ENCODE data around the gene CSTA.
A peak's percentile ranks its signal among the peaks of the same experiment; 100 is the strongest.
"Not testable (repeated sequence)": the region's sequence is repeated elsewhere in the genome, so short reads cannot be mapped to it uniquely, and the experiment has no call there.

Gene CSTA

GRCh38 chr3:122322095-122323075 is 2.7 kb upstream of the CSTA start:
- no peak for DNase-seq (ENCODE audit: low spot score)

- no peak for DNase-seq (ENCODE audit: low spot score)
Observed at GRCh38 chr3:122325769-122326168, 721 bp downstream of the CSTA start.

DNA sequence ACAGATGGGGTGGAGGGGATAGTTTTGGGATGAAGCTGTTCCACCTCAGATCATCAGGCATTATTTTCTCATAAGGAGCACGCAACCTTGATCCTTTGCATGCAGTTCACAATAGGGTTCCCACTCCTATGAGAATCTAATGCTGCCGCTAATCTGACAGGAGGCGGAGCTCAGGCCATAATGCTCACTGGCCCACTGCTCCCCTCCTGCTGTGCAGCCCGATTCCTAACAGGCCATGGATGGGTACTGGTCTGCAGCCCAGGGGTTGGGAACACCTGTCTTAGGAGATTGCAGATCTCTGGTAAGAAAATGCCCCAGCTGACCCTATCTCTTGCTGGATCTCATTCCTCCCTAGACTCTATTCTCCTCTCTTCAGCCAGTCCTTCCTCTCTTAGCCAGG is 6.8 kb downstream of the CSTA start:
- DNase-seq (ENCODE audit: low spot score) = no peak

GRCh38 chr3:122332551-122332950 is 7.5 kb downstream of the CSTA start:
- no peak for DNase-seq (ENCODE audit: low spot score)

DNA sequence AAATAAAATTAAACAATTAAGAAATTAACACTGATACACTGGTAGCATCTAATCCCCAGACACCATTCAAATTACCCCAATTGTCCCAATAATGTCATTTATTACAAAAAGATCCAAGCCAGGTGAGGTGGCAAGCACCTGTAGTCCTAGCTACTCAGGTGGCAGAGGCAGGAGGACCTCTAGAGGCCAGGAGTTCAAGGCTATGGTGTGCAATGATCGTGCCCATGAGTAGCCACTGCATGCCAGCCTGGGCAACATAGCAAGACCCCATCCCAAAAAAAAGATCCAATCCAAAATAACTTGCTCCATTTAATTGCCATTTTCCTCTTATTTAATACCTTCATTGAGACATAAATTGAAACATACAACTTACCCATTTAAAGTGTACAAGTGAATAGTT is 17.8 kb downstream of the CSTA start:
- no peak for DNase-seq (ENCODE audit: low spot score)

- no peak for DNase-seq (ENCODE audit: low spot score)
Observed at GRCh38 chr3:122343654-122344053, 18.6 kb downstream of the CSTA start.

DNA sequence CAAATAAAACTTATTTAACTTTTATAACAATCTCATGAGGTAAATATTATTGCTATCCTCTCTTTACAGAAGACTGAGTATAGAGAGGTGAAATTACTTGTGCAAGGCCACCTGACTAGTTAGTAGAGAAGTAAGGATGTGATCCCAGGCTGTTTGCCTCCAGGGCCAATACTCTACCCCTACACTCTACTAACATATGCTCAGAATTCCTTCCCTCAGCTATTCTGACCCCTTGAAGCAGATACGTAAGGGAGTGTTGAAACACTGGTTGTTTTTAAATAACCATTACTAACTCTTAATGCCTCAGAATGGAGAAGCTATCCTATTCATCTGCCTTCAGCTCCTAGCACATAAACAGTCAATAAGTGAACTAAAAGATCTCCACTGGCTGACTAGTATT is 24.1 kb downstream of the CSTA start:
- DNase-seq (ENCODE audit: low spot score) = no peak

DNA sequence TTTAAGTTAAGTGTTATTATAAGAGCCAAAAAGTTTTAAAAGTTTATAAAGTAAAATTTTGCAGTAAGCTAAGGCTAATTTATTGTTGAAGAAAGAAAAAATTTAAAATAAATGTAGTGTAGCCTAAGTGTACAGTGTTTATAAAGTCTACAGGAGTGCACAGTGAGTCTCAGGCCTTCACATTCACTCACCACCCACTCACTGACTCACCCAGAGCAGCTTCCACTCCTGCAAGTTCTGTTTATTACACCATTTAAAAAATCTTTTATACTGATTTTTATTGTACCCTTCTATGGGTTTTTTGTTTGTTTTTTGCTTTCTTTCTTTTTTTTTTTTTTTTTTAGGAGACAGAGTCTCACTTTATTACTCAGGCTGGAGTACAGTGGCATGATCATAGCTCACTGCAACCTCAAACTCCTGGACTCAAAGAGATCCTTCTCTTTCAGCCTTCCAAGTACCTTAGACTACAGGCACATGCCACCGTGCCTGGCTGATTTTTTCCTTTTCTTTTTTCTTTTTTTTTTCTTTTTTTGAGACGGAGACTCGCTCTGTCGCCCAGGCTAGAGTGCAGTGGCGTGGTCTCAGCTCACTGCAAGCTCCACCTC is 25.9 kb downstream of the CSTA start:
- peak; percentile 15 for DNase-seq (ENCODE audit: low spot score)

- DNase-seq (ENCODE audit: low spot score) = no peak
Observed at GRCh38 chr3:122351612-122352011, 26.6 kb downstream of the CSTA start.

DNA sequence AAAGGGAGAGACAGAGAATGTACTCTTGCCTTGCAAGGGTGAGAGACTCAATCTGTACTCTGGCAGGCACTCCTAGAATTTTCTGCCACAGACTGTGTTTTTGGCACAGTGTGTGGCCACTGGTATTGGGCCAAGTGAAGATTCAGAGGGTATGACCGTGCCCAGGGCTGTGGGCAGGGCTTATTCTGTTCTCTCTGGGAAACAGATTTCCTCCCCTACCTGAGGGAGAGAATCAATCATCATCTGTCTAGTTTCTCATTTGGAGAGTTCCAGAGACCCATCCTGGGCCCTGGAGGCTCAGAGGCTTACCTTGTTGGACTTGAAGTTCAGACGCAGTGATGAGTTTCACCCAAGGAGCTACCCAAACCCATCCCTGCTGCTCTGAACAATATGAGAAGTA is 28.2 kb downstream of the CSTA start:
- DNase-seq (ENCODE audit: low spot score) = no peak

DNA sequence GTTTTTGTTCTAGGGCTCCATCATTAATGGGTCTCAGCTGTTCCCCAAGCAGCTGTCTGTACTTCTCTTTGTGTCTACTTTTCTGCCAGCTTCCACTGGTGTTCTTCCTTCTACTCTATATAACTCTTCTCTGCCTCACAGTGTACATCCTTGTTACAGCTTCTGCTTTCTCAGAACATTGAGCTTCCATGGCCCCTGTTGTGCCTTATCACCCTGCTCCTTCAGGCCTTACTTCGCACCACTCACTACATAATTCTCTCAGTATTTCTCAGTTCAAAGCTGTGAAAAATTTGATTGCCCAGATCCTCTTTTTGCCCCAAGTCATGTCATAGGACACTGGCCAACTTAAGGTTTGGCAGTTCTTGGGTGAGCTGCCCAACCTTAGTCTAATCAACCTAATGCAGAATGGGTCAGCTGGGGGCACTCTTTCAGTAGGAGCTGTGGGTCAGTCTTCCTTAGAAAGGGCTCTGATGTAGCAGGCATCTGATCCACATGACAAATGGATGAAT is 28.9 kb downstream of the CSTA start:
- no peak for DNase-seq (ENCODE audit: low spot score)

DNA sequence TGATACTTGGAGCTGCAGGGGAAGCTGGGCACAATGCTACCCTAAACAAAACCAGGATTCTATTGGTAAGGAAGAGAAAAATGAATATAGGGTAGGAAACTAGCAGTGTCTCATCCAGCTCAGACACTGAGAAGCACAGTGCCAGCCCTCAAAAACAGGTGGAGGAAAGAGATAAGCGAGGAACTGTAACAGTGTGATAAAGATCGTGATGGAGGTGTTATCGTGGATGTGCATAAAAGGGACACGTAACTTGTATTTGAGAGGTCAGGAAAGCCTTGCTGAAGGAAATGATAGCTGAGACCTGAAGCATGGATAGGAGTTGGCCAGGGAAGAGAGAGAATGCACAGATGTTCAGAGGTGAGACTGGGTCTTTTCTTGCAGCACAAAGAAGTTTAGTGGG is 30.6 kb downstream of the CSTA start:
- DNase-seq (ENCODE audit: low spot score) = no peak

DNA sequence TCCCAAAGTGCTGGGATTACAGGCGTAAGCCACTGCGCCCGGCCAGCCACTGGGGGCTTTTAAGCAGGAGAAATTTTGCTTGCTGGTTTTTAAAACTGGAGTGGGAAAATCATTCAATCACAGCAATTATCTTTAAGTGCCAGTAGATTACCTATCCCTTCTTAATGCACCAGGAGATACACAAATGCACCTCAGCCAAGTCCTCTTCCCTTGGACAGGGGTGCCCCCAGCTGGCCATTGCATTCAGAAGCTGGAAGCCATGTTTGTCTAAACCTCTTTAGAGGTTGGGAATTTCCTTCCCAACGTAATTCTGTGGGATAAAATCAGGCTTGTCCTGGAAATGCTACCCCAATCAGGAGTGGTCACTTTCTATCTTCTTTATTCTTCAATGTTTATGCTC is 31.4 kb downstream of the CSTA start:
- DNase-seq (ENCODE audit: low spot score) = peak; percentile 15

DNA sequence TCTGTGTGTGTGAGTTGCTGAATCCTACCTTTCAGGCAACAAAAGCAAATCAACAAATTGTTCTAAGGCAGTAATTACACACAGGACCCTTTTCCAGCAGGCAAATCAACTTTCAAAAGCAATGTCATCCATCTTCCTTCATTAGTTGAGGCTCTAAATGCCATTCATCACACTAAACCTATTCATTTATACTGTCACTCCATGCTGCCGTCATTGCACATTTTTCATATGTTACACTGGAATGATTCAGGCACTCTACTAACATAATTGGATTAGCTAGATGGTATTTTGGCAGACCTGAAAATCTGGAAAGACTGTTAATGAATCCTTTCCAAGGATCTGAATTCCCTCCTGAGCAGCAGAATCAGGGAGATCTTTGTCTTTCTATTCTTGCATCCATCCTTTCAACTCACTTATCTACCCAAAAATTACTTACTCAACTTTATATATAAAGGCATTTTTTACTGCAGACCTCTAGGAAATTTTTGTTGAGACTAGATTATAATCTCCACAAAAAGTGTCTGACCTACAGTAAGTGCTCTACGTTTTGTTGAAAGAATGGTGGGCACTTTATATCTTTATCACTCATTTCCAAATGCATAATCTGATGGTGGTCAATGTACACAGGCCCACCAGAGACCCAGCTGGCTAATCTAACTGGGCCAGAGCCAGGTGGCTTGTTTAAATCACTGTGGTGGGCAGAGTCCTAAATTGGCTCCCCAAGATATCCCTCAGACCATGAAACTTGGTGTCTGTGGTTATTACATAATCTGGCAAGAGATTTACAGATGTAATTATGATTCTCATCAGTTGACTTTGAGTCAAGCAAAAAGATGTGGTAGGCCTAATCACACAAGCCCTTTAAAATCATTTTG is 33.0 kb downstream of the CSTA start:
- DNase-seq (ENCODE audit: low spot score) = no peak

- no peak for DNase-seq (ENCODE audit: low spot score)
Observed at GRCh38 chr3:122358703-122359032, 33.6 kb downstream of the CSTA start.

- no peak for DNase-seq (ENCODE audit: low spot score)
Observed at GRCh38 chr3:122362026-122362425, 37.0 kb downstream of the CSTA start.

- no peak for DNase-seq (ENCODE audit: low spot score)
Observed at GRCh38 chr3:122364490-122364889, 39.4 kb downstream of the CSTA start.

DNA sequence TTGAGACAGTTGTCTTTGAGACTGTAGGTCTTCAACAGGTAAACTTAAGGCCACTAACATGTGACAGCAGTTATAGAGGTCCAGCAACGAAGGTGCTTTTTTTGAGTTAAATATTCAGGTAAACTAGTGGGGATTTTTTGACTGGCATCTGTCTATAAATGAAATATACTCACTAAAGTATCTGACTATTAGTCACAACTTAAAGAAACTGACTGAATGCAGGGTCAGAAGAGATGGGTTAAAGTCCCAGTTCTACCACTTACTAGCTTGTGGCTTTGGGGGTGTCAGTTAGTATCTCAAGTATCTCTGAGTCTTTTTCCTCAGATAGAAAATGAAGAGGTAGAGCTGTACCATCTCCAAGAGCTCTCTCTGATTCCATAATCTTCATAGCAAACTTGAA is 40.0 kb downstream of the CSTA start:
- DNase-seq (ENCODE audit: low spot score) = no peak

GRCh38 chr3:122365582-122366378 is 40.7 kb downstream of the CSTA start:
- not testable (repeated sequence) for DNase-seq (ENCODE audit: low spot score)

DNA sequence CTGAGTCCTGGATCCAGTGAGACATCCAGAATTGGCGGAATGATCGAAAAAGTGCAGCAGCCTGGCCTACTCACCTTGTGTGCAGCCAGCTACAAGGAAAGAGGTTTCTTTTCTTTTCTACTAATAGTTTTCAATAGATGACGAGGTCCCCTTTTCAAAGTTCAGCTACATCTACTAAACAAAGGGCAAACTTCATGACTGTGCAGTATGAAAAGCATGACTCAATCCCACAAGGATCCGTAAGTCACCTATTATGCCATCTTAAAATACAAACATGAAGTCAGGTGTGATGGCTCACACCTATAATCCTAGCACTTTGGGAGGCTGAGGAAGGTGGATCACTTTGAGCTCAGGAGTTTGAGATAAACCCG is 41.3 kb downstream of the CSTA start:
- DNase-seq (ENCODE audit: low spot score) = no peak

DNA sequence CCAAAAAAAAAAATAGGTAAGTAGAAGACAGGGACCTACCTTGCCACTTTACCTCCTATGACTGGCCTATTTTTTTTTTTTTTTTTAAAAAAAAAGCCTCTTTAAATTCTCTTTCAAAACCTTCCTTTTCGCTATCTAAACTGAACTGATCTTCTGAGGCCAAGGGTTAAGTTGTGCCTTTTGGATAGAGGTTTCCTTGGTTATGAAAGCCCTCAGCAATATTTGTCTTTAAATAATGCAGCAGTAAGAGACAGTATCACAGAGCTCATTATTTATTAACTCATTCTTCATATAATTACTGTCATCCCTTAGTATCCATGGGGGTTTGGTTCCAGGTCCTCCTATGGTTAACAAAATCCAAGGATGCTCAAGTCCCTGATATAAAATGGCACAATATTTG is 49.0 kb downstream of the CSTA start:
- DNase-seq (ENCODE audit: low spot score) = no peak

DNA sequence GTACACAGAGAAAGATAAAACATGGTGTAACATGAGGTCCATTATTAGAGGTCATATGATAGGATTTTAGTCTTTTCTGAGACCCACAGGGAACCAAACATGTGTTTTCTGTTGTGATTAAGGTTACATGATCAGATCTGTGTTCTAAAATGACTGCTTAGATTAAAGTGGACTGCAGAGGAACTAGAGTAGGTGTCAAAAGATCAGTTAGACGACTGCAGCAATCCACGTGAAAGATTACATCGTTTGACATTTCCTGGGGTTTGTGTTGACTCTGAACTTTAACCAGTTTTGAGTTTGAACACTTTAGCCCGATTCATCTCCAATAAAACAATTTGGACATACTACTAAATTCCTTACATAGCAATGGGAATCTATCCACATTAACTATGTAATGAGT is 52.9 kb downstream of the CSTA start:
- no peak for DNase-seq (ENCODE audit: low spot score)

All from Ammon's horn (tissue), 1 donor.